GM21515 (cell line): Measurements from ENCODE around the gene ATG2A.
"Not testable (repeated sequence)": the region's sequence is repeated elsewhere in the genome, so short reads cannot be mapped to it uniquely, and the experiment has no call there.

ENCODE experiments used
- ATAC-seq: cut with Tn5 transposase; IDR thresholded peaks from one replicate; pipeline ENCODE4 v1.9.1; 2021; ENCODE audit not compliant: unreplicated experiment

The ATG2A gene

GRCh38 chr11:64857485-64857884 is 59.5 kb downstream of the ATG2A start:
- ATAC-seq: no peak

- ATAC-seq: no peak
These were observed 60.4 kb downstream of the ATG2A start for GRCh38 chr11:64856382-64857227.

GRCh38 chr11:64855596-64856304 is 61.3 kb downstream of the ATG2A start:
- ATAC-seq: no peak

- no peak for ATAC-seq
These were observed 62.2 kb downstream of the ATG2A start for GRCh38 chr11:64854534-64855502.

- ATAC-seq: no peak
These were observed 62.9 kb downstream of the ATG2A start for GRCh38 chr11:64854157-64854533.

- no peak for ATAC-seq
These were observed 63.3 kb downstream of the ATG2A start for GRCh38 chr11:64853709-64854108.

- ATAC-seq: no peak
These were observed 64.1 kb downstream of the ATG2A start for GRCh38 chr11:64852804-64853509.

GRCh38 chr11:64851831-64852351 is 65.1 kb downstream of the ATG2A start:
- no peak for ATAC-seq

GRCh38 chr11:64850979-64851567 is 65.9 kb downstream of the ATG2A start:
- peak; percentile 54 for ATAC-seq

- ATAC-seq: no peak
These were observed 67.2 kb downstream of the ATG2A start for GRCh38 chr11:64849598-64850356.

GRCh38 chr11:64848826-64849597 is 68.0 kb downstream of the ATG2A start:
- ATAC-seq: no peak

GRCh38 chr11:64848214-64848825 is 68.7 kb downstream of the ATG2A start:
- ATAC-seq: no peak

- ATAC-seq: peak; percentile 29
These were observed 69.9 kb downstream of the ATG2A start for GRCh38 chr11:64846998-64847666.

GRCh38 chr11:64845776-64846129 is 71.3 kb downstream of the ATG2A start:
- not testable (repeated sequence) for ATAC-seq

- no peak for ATAC-seq
These were observed 71.8 kb downstream of the ATG2A start for GRCh38 chr11:64845129-64845775.
